ENCODE data around the gene SEC16B. TPM values are rescaled to one million over a fixed set of nuclear protein-coding genes. Genes with fewer than 3 reads are reported as not detected.
"Not testable (repeated sequence)": the region's sequence is repeated elsewhere in the genome, so short reads cannot be mapped to it uniquely, and the experiment has no call there.

The SEC16B gene
- total RNA-seq, 2 experiments from 2014 or later, result not detected

DNA sequence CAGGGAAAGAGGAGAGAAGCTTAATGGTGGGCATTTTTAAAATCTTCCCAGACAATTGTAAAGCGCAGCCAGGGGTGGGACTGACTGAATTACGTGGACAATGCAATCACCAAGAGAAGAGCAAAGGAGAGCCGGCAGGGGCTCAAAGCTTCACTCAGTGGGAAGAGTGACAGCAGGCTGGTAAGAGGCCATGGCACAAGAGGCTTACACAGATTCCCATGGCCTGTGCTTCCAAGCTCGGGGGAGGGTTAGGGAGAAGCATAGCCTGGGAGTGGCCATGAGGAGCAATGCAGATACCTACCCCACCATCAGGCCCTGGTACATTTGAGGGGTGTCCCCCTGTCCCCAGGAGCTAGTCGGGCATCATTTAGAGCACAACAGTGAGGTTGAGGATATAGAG is 27.1 kb upstream of the SEC16B start:
- DNase-seq, result no peak
- Mint-ChIP-seq H3K9me3 (peaks cover 6% of the 10 kb centered on the region), H3K4me3 (no peak overlapping the region), H3K27ac (no peak overlapping the region), H3K36me3 (no peaks in the 10 kb centered on the region), H3K4me1 (ENCODE audit: low read depth) (no peaks in the 10 kb centered on the region), H3K27me3 (no peaks in the 10 kb centered on the region)
- intact Hi-C loops (cut with micrococcal nuclease), result no loop called here
- CTCF ChIA-PET, result no interaction called here
- POLR2A ChIA-PET, result no interaction called here

DNA sequence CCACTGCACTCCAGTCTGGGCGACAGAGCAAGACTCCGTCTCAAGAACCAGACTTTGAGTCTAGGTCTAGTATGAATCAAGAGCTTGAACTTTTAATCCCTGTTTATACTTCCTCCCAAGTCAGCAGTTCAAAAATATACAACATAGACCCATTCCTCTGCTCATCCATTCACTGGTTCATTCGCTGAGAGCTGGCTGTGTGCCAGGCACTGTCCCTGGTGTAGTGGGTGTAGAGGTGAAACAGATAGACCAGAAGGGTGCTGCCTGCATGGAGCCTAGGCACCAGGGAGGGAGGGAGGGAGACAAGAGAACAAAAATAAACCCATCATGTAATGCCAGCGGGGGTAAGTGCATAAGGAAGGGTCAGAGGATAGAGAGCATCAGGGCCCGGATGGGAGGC is 25.5 kb upstream of the SEC16B start:
- no peaks in the 10 kb centered on the region for H3K36me3 Mint-ChIP-seq
- H3K27ac Mint-ChIP-seq, result no peak overlapping the region
- DNase-seq, result no peak
- no peak overlapping the region for H3K4me3 Mint-ChIP-seq
- intact Hi-C loops (cut with micrococcal nuclease), result no loop called here
- ChIA-PET POLR2A (no interaction called here), CTCF (no interaction called here)
- H3K9me3 Mint-ChIP-seq, result peaks cover 10% of the 10 kb centered on the region
- H3K4me1 Mint-ChIP-seq (ENCODE audit: low read depth), result no peaks in the 10 kb centered on the region
- H3K27me3 Mint-ChIP-seq, result no peaks in the 10 kb centered on the region

DNA sequence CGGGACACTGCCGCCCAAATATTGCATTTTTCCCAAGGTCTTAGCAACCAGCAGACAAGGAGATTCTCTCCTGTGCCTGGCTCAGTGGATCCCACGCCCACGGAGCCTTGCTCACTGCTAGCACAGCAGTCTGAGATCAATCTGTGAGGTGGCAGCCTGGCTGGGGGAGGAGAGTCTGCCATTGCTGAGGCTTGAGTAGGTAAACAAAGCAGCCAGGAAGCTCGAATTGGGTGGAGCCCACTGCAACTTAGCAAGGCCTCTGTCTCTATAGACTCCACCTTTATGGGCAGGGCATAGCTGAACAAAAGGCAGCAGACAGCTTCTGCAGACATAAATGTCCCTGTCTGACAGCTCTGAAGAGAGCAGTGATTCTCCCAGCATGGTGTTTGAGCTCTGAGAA is 16.4 kb upstream of the SEC16B start:
- H3K27ac Mint-ChIP-seq; H3K4me1 Mint-ChIP-seq (ENCODE audit: low read depth); H3K36me3 Mint-ChIP-seq; intact Hi-C loops (cut with micrococcal nuclease); H3K27me3 Mint-ChIP-seq; CTCF ChIA-PET; POLR2A ChIA-PET; H3K4me3 Mint-ChIP-seq; DNase-seq: not testable (repeated sequence)
- peaks cover 12% of the 10 kb centered on the region for H3K9me3 Mint-ChIP-seq

DNA sequence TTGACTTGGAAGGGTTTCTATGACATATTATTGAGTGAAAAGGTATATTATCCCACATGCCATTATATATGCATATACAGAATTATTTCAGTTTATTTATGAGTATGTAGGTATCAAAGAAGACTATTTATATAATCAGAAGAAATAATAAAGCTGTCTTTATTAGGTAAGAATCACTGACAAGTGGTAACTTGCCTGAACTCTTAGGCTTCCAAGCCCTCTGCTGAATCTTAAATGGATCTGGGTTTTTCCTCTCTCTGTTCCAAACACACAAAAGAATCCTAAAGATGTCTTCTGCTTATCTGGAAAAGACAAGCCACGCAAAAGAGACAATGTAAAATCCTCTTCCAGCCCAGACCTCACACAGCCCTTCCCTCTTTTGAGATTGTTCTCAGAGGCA is 14.9 kb upstream of the SEC16B start:
- no peak overlapping the region for H3K27ac Mint-ChIP-seq

DNA sequence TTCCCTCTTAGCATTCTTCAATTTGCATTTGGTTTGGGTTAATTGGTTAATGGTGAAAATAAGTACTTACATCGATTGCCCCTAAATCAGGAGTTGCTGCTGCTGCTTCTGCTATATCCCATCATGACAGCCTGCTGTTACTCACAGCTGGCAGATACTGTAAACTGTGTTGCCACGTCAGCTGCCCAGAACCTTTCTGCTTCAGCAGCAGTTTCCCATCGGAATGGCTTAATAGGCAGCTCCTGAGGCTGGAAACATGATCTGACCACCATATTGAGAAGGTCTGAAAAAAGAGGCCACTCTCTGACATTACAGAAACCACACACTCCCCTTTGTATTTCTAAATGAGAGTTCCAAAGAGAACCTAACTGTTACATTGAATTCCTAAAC is 14.3 kb upstream of the SEC16B start:
- no peaks in the 10 kb centered on the region for H3K4me1 Mint-ChIP-seq (ENCODE audit: low read depth)
- no peaks in the 10 kb centered on the region for H3K36me3 Mint-ChIP-seq
- no peaks in the 10 kb centered on the region for H3K27me3 Mint-ChIP-seq
- H3K27ac Mint-ChIP-seq, result no peak overlapping the region
- no peak overlapping the region for H3K4me3 Mint-ChIP-seq
- ChIA-PET CTCF (no interaction called here), POLR2A (no interaction called here)
- peaks cover 2% of the 10 kb centered on the region for H3K9me3 Mint-ChIP-seq
- no peak for DNase-seq
- intact Hi-C loops (cut with micrococcal nuclease), result no loop called here

More for the DNA sequence above, 14.9 kb upstream of the SEC16B start:
- H3K27me3 Mint-ChIP-seq, result no peaks in the 10 kb centered on the region
- DNase-seq, result no peak
- ChIA-PET POLR2A (no interaction called here), CTCF (no interaction called here)
- no peaks in the 10 kb centered on the region for H3K36me3 Mint-ChIP-seq
- H3K4me1 Mint-ChIP-seq (ENCODE audit: low read depth), result no peaks in the 10 kb centered on the region
- intact Hi-C loops (cut with micrococcal nuclease), result no loop called here
- H3K9me3 Mint-ChIP-seq, result peaks cover 5% of the 10 kb centered on the region
- H3K4me3 Mint-ChIP-seq, result no peak overlapping the region

DNA sequence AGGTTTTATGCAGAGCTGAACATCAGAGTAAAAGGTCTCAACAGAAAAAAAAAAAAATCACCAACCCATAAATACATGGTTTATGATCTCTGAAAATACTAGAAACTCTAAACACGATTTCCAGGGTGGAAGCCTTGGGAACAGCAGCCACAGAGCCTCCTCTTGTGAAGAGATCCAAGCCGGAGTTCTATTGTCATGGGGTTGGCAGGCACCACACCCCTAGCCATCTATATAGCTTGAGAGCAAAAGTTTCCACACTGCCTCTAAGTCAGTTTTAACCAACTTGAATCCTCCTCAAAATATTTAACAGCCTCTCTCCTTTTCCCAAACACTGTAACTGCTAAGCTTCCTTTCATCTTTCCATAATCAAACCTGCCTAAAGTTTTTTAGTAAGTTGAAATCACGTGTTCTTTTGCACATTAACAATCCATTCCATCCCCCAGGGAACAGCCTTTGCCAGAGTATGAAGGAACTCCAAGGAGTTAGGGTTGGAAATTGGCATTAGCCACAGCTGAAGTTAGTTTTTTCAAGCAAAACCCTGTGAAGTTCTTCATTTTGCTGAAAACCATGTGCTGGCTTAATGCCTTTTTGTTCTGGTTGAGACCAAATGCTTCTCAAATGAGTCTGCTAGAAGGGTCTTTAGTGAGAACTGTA is 13.8 kb upstream of the SEC16B start:
- CTCF ChIA-PET, result no interaction called here
- H3K27ac Mint-ChIP-seq, result no peak overlapping the region
- POLR2A ChIA-PET, result no interaction called here

DNA sequence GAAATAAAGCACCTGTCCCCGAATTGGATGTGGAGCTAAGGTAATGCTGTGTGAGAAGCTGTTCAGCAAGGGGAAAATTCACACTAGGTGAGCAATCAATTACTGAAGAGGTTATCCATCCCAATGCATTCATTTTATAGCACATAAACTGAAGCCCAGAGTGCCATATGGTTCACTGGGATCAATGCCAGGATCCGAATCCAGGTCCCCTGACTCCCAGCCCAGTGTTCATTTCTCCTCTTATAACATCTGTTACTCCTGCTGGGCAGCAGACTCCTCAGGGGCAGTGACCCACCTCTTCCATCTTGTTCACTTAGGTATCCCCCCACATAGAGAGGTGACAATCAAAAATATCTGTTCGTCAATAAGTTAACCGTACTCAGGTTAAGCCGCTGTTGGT is 13.2 kb upstream of the SEC16B start:
- POLR2A ChIA-PET, result no interaction called here
- H3K4me3 Mint-ChIP-seq, result no peak overlapping the region
- no peaks in the 10 kb centered on the region for H3K9me3 Mint-ChIP-seq
- no peaks in the 10 kb centered on the region for H3K27me3 Mint-ChIP-seq
- H3K27ac Mint-ChIP-seq, result no peak overlapping the region
- H3K4me1 Mint-ChIP-seq (ENCODE audit: low read depth), result no peaks in the 10 kb centered on the region
- no peaks in the 10 kb centered on the region for H3K36me3 Mint-ChIP-seq
- CTCF ChIA-PET, result no interaction called here
- intact Hi-C loops (cut with micrococcal nuclease), result no loop called here
- DNase-seq, result no peak

More for the DNA sequence above, 13.8 kb upstream of the SEC16B start:
- intact Hi-C loops (cut with micrococcal nuclease), result no loop called here
- no peaks in the 10 kb centered on the region for H3K4me1 Mint-ChIP-seq (ENCODE audit: low read depth)
- peaks cover 2% of the 10 kb centered on the region for H3K9me3 Mint-ChIP-seq
- DNase-seq, result no peak
- H3K27me3 Mint-ChIP-seq, result no peaks in the 10 kb centered on the region
- H3K36me3 Mint-ChIP-seq, result no peaks in the 10 kb centered on the region
- no peak overlapping the region for H3K4me3 Mint-ChIP-seq

DNA sequence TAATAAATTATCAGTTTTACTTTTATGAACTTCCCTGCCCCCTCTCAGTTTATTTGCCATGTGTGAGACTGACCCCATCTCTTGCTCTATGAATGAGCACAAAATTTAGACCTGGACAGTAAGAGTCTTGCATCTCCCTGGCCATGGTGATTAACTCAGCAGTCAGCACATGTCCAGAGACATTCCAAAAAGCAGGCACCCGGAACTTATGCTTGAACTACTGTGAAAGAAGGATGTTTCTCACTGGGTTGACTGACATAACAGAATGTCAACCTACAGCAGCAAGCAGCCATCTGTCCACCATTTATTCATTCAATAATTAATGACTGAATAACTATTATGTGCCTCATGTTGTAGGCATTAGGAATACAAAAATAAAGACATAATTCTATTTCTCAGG is 11.3 kb upstream of the SEC16B start:
- Mint-ChIP-seq H3K4me1 (ENCODE audit: low read depth) (no peaks in the 10 kb centered on the region), H3K27me3 (no peaks in the 10 kb centered on the region), H3K4me3 (no peak overlapping the region), H3K9me3 (no peaks in the 10 kb centered on the region), H3K27ac (no peak overlapping the region), H3K36me3 (no peaks in the 10 kb centered on the region)
- DNase-seq, result no peak
- intact Hi-C loops (cut with micrococcal nuclease), result no loop called here
- CTCF ChIA-PET, result no interaction called here
- POLR2A ChIA-PET, result no interaction called here

DNA sequence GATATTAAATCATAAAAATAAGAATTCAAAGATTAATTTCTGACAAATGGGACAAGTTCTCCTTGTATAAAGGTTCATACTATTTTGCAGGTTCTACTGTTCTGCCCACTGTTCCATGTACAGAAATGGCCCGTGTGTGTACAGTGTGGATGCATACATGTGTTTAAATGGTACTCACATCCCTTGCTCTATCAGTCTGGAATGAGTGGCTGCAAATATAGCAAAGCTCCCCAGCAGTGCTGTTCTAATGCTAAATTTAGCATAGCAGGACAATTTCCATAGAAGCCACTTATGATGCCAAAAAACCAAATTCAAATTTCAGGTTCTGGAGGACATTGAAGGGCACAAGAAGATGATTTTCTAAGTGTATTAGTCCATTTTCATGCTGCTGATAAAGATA is 9.4 kb upstream of the SEC16B start:
- Mint-ChIP-seq H3K9me3 (no peaks in the 10 kb centered on the region), H3K27ac (no peak overlapping the region), H3K36me3 (no peaks in the 10 kb centered on the region), H3K4me3 (no peak overlapping the region), H3K27me3 (no peaks in the 10 kb centered on the region), H3K4me1 (ENCODE audit: low read depth) (no peaks in the 10 kb centered on the region)
- intact Hi-C loops (cut with micrococcal nuclease), result no loop called here
- POLR2A ChIA-PET, result no interaction called here
- DNase-seq, result no peak
- CTCF ChIA-PET, result no interaction called here

DNA sequence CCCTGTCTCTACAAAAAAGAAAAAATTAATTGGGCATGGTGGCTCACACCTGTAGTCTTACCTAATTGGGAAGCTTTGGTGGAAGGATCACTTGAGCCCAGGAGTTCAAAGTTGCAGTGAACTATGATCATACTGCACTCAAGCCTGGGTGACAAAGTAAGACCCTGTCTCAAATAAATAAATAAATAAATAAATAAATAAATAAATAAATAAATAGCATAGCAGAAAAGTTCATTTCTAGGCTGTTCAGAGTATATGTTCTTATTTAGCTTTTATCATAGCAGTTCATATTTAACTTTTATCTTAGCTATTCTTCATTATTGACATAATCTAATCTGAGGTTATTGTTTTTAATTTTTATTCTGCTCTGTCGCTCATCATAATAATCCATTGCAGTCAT is 8.7 kb upstream of the SEC16B start:
- H3K27me3 Mint-ChIP-seq, result no peaks in the 10 kb centered on the region
- ChIA-PET CTCF (interaction anchor here (0.7 kb wide), 1 partner anchor 11 kb away, joined by 5 read pairs; no protein-coding TSS in a partner anchor), POLR2A (no interaction called here)
- H3K36me3 Mint-ChIP-seq, result no peaks in the 10 kb centered on the region
- no peaks in the 10 kb centered on the region for H3K9me3 Mint-ChIP-seq
- no peak overlapping the region for H3K4me3 Mint-ChIP-seq
- intact Hi-C loops (cut with micrococcal nuclease), result no loop called here
- no peak overlapping the region for H3K27ac Mint-ChIP-seq
- no peak for DNase-seq
- no peaks in the 10 kb centered on the region for H3K4me1 Mint-ChIP-seq (ENCODE audit: low read depth)

DNA sequence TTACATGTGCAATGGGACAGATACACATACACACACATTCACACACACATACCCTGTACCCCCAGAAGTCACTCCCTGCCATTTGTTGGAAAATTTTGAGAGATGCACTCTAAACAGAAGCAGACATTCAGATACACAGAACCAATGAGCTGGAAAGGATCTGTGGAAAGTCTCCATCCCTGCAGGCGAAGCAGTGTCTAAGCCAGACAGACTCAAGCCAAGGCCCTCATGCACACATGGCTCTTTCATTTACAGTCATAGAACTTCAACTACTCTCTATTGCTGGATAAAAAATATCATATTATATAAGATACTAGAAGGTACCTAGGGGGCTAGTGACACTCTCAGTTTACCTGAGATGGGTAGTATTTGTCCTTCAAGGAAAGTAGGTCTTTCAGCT is 7.3 kb upstream of the SEC16B start:
- POLR2A ChIA-PET, result no interaction called here
- H3K4me3 Mint-ChIP-seq, result no peak overlapping the region

DNA sequence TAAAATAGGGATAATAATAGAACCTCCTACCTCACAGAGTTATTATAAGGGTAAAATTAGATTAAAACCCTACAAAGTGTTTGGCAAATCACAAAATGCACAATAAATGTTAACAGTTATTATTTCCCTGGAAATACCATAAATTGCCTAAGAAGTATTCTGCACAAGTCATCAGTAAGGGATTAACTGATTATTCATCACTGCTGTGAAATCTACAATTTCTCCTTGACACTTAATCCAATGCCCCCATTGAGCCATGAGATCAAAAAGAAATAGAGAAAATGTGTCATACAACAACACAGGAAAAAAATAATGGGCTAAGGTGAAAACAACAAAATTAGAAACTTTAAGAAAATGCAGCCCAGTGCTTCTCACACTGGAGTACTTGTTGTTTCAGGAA is 6.7 kb upstream of the SEC16B start:
- CTCF ChIA-PET, result no interaction called here
- Mint-ChIP-seq H3K27ac (no peak overlapping the region), H3K4me1 (ENCODE audit: low read depth) (no peaks in the 10 kb centered on the region), H3K27me3 (no peaks in the 10 kb centered on the region), H3K4me3 (no peak overlapping the region), H3K36me3 (no peaks in the 10 kb centered on the region), H3K9me3 (no peaks in the 10 kb centered on the region)
- POLR2A ChIA-PET, result no interaction called here
- DNase-seq, result no peak
- intact Hi-C loops (cut with micrococcal nuclease), result no loop called here

More for the DNA sequence above, 7.3 kb upstream of the SEC16B start:
- H3K36me3 Mint-ChIP-seq, result no peaks in the 10 kb centered on the region
- no peak for DNase-seq
- no peaks in the 10 kb centered on the region for H3K27me3 Mint-ChIP-seq
- CTCF ChIA-PET, result no interaction called here
- intact Hi-C loops (cut with micrococcal nuclease), result no loop called here
- H3K27ac Mint-ChIP-seq, result no peak overlapping the region
- H3K9me3 Mint-ChIP-seq, result no peaks in the 10 kb centered on the region
- H3K4me1 Mint-ChIP-seq (ENCODE audit: low read depth), result no peaks in the 10 kb centered on the region

DNA sequence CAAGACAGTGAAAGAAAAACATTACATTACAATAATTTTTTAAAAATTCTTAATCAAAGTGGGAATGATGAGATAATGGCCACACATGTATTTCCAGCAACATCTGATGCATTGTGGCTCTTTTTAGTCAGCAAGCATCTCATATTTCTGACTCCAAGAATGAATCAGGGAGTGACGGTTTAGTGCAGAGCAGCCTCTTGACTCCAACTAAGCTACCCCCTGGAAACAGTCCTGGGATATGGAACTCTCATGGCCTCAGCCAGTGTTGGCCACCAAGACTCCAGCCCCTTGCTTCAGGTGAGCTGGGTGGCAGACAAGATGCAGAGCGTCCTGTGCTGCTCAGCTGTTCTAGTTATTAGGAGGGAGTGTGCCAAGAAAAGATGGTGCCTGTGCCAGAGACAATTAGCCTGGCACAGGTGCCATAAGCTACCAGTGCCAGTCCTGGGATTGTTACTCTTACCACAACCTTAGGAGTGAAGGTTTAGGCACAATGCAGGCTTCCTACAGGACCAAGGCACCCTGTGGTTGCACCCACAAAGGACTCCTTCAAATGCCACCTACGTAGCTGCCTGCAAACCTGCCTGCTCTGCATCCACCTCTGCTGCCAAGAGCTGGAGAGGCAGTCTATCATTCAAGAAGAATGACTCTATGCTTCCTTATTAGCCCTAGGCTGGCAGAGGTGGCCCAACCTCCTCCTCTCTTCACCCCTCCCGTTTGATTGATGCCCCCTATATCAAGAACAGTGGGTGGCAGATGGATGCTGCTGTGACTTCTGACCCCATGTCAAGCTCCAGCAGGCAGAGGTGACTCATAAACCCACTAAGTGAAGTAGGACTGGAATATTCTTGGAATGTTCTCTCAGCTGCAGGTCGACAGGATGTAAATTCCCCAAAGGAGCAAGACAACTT is 6.0 kb upstream of the SEC16B start:
- Mint-ChIP-seq H3K4me3 (no peak overlapping the region), H3K27ac (no peak overlapping the region), H3K36me3 (no peaks in the 10 kb centered on the region), H3K4me1 (ENCODE audit: low read depth) (no peaks in the 10 kb centered on the region), H3K9me3 (no peaks in the 10 kb centered on the region), H3K27me3 (no peaks in the 10 kb centered on the region)
- no peak for DNase-seq
- CTCF ChIA-PET, result no interaction called here
- intact Hi-C loops (cut with micrococcal nuclease), result no loop called here
- POLR2A ChIA-PET, result no interaction called here
